Glomerular visceral epithelial cell (primary cell): ENCODE results near the gene HYAL1.

ENCODE experiments used
- DNase-seq: peaks from one replicate; pipeline ENCODE4 v3.0.0-alpha.2; 2016; ENCODE audit errors: extremely low spot score

Gene HYAL1

GRCh38 chr3:50303013-50303815 lies at the start of gene HYAL1:
TSS of gene HYAL1 (minus strand) at chr3:50303574. CDS start at chr3:50302956, 618 bp downstream.
- DNase-seq: peak; percentile 57

- DNase-seq: peak; percentile 40
Observed at GRCh38 chr3:50352781-50353180, 49.4 kb upstream of the HYAL1 start.

- DNase-seq: no peak
Observed at GRCh38 chr3:50351323-50351697, 47.9 kb upstream of the HYAL1 start.

- peak; percentile 92 for DNase-seq
Observed at GRCh38 chr3:50350527-50351322, 47.4 kb upstream of the HYAL1 start, which contains the start of the genes CYB561D2 and NPRL2. TSS of gene CYB561D2 (plus strand) at chr3:50350862. CDS start at chr3:50351434, 572 bp downstream. TSS of gene NPRL2 (minus strand) at chr3:50350775. CDS start at chr3:50350652, 123 bp downstream.

GRCh38 chr3:50350213-50350526 lies 46.8 kb upstream of the HYAL1 start:
- DNase-seq: no peak

GRCh38 chr3:50347187-50347813 lies 43.9 kb upstream of the HYAL1 start:
- DNase-seq: peak; percentile 79

- DNase-seq: no peak
Observed at GRCh38 chr3:50345586-50346234, 42.3 kb upstream of the HYAL1 start, which contains the start of gene ZMYND10. TSS of gene ZMYND10 (minus strand) at chr3:50345732. CDS start at chr3:50345579, 153 bp downstream.

- DNase-seq: no peak
Observed at GRCh38 chr3:50345008-50345407, 41.6 kb upstream of the HYAL1 start.

GRCh38 chr3:50342813-50343633 lies 39.6 kb upstream of the HYAL1 start:
- DNase-seq: no peak

- no peak for DNase-seq
Observed at GRCh38 chr3:50341996-50342650, 38.7 kb upstream of the HYAL1 start.

GRCh38 chr3:50341537-50341936 lies 38.2 kb upstream of the HYAL1 start:
- no peak for DNase-seq

GRCh38 chr3:50340448-50341329 lies 37.3 kb upstream of the HYAL1 start, which contains the start of gene RASSF1:
TSS of gene RASSF1 (minus strand) at chr3:50340836. CDS start at chr3:50340805, 31 bp downstream.
- DNase-seq: no peak

GRCh38 chr3:50340147-50340447 lies 36.7 kb upstream of the HYAL1 start:
- no peak for DNase-seq

GRCh38 chr3:50339485-50340146 lies 36.2 kb upstream of the HYAL1 start:
- DNase-seq: no peak

- no peak for DNase-seq
Observed at GRCh38 chr3:50338965-50339364, 35.6 kb upstream of the HYAL1 start.

GRCh38 chr3:50337175-50337861 lies 33.9 kb upstream of the HYAL1 start:
- DNase-seq: peak; percentile 99

GRCh38 chr3:50336452-50337174 lies 33.2 kb upstream of the HYAL1 start:
- DNase-seq: no peak
